Measurements from ENCODE around the gene UNC45B. TPM values are rescaled to one million over a fixed set of nuclear protein-coding genes. Genes with fewer than 3 reads are reported as not detected.

Gene UNC45B
- total and polyA plus RNA-seq, 2 of the 4 experiments (the other 2 are of a cell fraction): not detected

- no peak overlapping the region for H3K23ac ChIP-seq (ENCODE audit: low read depth, low read length)
- H2BK15ac ChIP-seq (ENCODE audit: low read depth, low read length): no peak overlapping the region
- no peak overlapping the region for H2AK9ac ChIP-seq (replicated peaks; ENCODE audit: low read depth, low read length, poor library complexity)
- dilution Hi-C loops (cut with HindIII; ENCODE audit: low sequenced_read_pairs, unreplicated experiment) (loop anchor here (25.0 kb wide), 1 partner anchor 348 kb away; the partner anchor contains the start of gene SLFN12L), intact Hi-C loops (cut with micrococcal nuclease) (no loop called here), in situ Hi-C loops (cut with MboI; ENCODE audit: low sequenced_read_pairs) (no loop called here)
- no peak for DNase-seq
- H3K18ac ChIP-seq (ENCODE audit: low read depth, low read length): no peak overlapping the region
- no peaks in the 10 kb centered on the region for H3K9me1 ChIP-seq (ENCODE audit: insufficient read depth, low read length)
- no peak overlapping the region for H3K4ac ChIP-seq (ENCODE audit: low read depth, low read length)
- H3K79me1 ChIP-seq (ENCODE audit: low read depth in 1 of 2, low read length in 2 of 2): no peaks in the 10 kb centered on the region
- no peak overlapping the region for H3K14ac ChIP-seq (replicated peaks; ENCODE audit: low read depth, low read length)
- H2AFZ ChIP-seq (replicated peaks; ENCODE audit: low read length, poor library complexity): no peak overlapping the region
- TF ChIP-seq MAZ (IDR thresholded peaks at IDR 0.05; ENCODE audit: borderline replicate concordance, low read depth, low read length) (no peak), CHD1 (IDR thresholded peaks at IDR 0.05; ENCODE audit: low read depth, low read length) (no peak), POLR2A (IDR thresholded peaks at IDR 0.05; ENCODE audit: low read depth, low read length) (no peak), BHLHE40 (IDR thresholded peaks at IDR 0.05; ENCODE audit: low read depth, low read length) (no peak)
- no peak overlapping the region for H3K27ac ChIP-seq (ENCODE audit: insufficient read depth, low read length)
- H3K36me3 ChIP-seq (ENCODE audit: control insufficient read depth, insufficient read depth, low read length): no peaks in the 10 kb centered on the region
- no TSS peak for BruUV-seq (replicated peaks)
- no peaks in the 10 kb centered on the region for H3K9me3 ChIP-seq (ENCODE audit: control insufficient read depth, insufficient read depth, low read length)
- ChIA-PET CTCF (no interaction called here), POLR2A (ENCODE audit: unreplicated experiment) (interaction anchor here (0.6 kb wide), 1 partner anchor 195 kb away, joined by 3 read pairs; no protein-coding TSS in a partner anchor)
- no peaks in the 10 kb centered on the region for H4K20me1 ChIP-seq (ENCODE audit: insufficient read depth, low read length)
- no peak overlapping the region for H3K56ac ChIP-seq (ENCODE audit: extremely low read depth, insufficient read depth, low read length)
- no peak overlapping the region for H2BK20ac ChIP-seq (ENCODE audit: low read depth, low read length)
- no peak overlapping the region for H4K91ac ChIP-seq (ENCODE audit: insufficient read depth, low read depth, low read length)
- H3K4me1 ChIP-seq (ENCODE audit: control insufficient read depth, insufficient read depth, low read length): no peaks in the 10 kb centered on the region
- no peak overlapping the region for H2BK5ac ChIP-seq (ENCODE audit: low read depth, low read length, poor library complexity, severe bottlenecking)
- no peak for ATAC-seq (ENCODE audit: low read depth)
- H2AK5ac ChIP-seq (ENCODE audit: low read depth, low read length): no peak overlapping the region
- H2BK120ac ChIP-seq (ENCODE audit: low read depth, low read length): no peak overlapping the region
- H3K27me3 ChIP-seq (ENCODE audit: control insufficient read depth, insufficient read depth, low read length): peaks cover 6% of the 10 kb centered on the region
- H4K5ac ChIP-seq (ENCODE audit: low read depth, low read length): no peak overlapping the region
- no peak overlapping the region for H3K4me3 ChIP-seq (ENCODE audit: insufficient read depth, low read depth, low read length)
- no peak overlapping the region for H3K4me2 ChIP-seq (ENCODE audit: low read depth, low read length)
- no peak overlapping the region for H3K9ac ChIP-seq (ENCODE audit: low read depth, low read length)
- H4K8ac ChIP-seq (ENCODE audit: low read depth in 2 of 2, low read length in 2 of 2): no peak overlapping the region
- WGBS, 2 experiments (ENCODE audit: extremely low coverage in 2 of 2, insufficient read length in 1 of 2): no CpG with 5 or more reads among the region's 3 CpGs
Measured at GRCh38 chr17:35189291-35189690, 41.7 kb downstream of the UNC45B start.

Data from IMR-90 (cell line).